GM18526 (cell line): ENCODE results near the gene AVP.

Experiments used
- POLR2A ChIP-seq: IDR thresholded peaks from 3 replicates; pipeline ENCODE4 v1.6.1; 2011; ENCODE audit not compliant: insufficient read length; ENCODE audit errors: extremely low read depth

The AVP gene

DNA sequence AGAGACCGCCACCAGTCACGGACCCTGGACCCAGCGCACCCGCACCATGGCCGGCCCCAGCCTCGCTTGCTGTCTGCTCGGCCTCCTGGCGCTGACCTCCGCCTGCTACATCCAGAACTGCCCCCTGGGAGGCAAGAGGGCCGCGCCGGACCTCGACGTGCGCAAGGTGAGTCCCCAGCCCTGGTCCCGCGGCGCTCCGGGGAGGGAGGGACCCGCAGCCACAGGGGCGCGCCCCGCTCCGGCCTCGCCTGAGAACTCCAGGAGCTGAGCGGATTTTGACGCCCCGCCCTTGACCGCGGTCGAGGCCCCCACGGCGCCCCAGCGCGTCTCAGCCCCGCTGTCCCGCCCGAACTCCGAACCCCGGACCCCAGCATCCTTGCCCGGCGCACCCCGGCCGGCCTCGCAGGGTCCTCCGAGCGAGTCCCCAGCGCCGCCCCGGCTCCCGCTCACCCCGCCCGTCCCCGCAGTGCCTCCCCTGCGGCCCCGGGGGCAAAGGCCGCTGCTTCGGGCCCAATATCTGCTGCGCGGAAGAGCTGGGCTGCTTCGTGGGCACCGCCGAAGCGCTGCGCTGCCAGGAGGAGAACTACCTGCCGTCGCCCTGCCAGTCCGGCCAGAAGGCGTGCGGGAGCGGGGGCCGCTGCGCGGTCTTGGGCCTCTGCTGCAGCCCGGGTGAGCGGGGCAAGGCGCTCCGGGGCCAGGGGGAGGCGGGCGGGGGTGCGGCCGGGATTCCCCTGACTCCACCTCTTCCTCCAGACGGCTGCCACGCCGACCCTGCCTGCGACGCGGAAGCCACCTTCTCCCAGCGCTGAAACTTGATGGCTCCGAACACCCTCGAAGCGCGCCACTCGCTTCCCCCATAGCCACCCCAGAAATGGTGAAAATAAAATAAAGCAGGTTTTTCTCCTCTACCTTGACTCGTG is 12.7 kb downstream of the AVP start, which contains the start of gene OXT:
TSS of gene OXT (plus strand) at position 11 of the 920 bp plus-strand sequence. CDS start at position 47, 36 bp downstream.
- TF ChIP-seq POLR2A: no peak

DNA sequence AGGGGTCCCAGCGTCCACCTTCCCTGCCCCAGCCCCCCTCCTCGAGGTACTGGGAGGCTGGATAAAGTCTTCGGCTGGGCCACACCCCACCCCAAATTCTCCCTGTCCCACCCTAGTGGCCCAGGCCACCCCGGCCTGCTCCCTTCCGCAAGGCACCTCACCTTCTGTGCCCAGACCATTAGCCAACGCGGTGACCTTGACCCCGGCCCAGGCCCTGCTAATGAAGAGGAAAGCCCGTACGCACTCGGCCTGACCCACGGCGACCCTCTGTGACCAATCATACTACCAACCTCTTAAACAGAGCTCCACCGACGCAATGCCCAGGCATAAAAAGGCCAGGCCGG is 13.3 kb downstream of the AVP start:
- TF ChIP-seq POLR2A: no peak

DNA sequence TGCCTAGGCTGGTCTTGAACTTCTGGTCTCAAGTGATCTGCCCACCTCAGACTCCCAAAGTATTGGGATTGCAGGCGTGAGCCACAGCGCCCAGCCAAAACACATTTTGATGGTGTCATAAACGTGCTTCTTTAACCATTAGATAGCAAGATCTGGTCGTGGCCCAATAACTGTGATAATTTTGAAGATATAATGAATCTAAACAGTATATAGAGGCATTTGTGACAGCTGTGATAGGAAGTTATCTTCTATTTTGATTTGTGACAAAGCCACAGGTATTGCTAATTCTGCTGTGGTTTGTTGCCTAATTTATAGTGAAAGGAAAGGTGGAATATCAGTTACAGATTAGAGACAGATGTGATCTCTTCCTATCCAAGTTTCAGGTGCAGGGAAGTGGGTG is 13.8 kb downstream of the AVP start:
- TF ChIP-seq POLR2A: no peak

DNA sequence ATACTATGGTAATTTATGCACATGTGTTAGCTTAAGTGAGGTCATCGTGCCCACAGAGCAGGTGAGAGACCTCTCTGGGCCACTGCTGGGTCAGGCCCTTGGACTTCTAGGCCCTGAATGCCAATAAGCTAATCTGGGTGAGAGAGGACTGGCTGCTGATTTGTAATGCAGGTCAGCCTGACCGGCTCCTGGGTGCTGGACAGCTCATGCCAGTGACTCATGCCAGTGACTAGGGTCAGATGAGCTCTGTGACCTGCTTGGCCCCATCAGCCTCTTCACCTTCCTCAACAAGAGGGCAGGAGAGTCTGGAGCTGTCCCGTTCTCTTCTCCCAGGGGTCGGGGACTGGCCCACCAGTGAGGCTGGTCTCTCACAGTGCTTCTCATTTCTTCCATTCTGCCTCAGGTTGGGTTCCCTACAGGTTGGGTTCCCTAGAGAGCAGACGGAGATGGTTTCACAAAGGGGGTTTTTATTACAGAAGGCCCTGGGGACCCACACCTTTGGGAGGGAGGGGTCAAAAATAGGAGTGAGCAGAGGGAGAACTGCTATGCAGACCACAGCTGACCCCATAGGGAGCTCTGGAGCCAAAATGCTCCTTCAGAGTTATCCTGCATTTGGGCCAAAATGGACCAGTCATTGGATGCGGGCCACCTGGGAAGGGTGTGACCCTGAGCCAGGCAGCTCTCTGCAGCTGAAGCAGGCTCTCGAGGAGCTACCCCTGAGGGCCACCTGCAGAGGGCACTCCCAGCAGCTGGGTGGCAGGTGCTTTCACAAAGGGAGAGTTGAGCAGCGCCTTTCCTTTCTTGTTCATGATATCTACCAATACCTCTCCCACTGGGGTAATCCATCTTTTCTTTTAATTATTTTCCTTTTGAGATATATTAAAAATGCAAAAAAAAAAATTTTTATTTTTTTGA is 15.3 kb downstream of the AVP start:
- no peak for TF ChIP-seq POLR2A

DNA sequence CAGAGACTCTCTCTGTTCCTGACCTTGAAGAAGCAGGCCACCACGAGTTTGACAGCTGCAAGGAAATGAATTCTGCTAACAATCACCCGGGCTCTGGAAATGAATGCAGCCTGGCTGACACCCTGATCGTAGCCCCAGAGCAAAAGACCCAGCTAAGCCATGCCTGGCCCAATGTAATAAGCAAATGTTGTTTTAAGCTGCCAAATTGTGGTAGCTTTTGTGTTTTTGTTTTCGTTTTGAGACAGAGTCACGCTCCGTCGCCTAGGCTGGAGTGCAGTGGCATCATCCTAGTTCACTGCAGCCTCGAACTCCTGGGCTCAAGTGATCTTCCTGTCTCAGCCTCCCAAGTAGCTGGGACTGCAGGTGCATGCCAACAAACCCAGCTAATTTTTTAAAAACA is 16.4 kb downstream of the AVP start:
- no peak for TF ChIP-seq POLR2A

DNA sequence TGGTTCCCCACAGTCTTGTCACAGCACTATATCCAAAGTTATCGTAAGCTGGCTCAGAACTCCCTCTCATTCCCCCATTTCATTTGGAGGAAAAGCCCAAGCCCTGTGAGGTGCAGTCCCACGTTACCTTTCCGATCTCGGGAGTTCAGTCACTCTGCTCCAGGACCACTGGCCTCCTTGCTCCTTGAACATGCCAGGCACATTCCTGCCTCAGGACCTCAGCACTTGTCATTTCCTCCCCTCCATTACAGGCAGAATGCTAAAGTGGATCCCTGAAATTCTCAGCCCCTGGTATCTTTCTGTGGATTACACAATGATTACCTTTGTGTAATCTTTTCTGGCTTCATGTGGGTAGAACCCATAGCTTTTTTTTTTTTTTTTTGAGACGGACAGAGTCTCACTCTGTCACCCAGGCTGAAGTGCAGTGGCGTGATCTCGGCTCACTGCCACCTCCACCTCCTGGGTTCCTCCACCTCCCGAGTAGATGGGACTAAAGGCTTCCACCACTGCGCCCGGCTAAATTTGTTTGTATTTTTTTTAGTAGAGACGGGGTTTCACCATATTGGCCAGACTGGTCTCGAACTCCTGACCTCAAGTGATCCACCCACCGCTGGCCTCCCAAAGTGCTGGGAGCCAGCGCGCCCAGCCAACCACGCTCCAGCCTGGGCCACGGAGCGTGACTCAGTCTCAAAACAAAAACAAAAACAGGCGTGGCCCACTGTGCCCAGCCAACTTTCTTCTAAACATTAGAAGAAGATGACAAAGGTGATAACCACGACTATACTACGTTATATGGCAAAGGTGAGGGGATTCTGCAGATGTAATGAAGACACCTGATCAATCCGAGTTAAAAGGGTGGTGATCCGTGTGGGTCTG is 17.1 kb downstream of the AVP start:
- TF ChIP-seq POLR2A: no peak

DNA sequence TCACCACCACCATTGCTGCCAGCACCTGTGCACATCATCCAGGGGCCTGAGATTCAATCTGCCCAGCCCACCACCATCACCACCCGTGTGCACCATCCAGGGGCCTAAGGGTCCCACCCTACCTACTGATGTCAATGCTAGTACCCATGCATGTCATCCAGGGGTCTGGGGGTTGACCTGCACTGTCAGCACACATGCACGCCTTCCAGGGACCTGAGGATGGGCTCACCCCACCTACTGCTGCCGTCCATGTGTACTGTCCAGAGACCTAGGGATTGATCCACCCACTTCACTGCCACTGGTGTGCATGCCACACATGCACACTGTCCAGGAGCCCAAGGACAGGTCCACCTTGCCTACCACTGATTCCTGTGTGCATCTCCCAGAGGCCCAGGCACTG is 25.0 kb downstream of the AVP start:
- TF ChIP-seq POLR2A: no peak

DNA sequence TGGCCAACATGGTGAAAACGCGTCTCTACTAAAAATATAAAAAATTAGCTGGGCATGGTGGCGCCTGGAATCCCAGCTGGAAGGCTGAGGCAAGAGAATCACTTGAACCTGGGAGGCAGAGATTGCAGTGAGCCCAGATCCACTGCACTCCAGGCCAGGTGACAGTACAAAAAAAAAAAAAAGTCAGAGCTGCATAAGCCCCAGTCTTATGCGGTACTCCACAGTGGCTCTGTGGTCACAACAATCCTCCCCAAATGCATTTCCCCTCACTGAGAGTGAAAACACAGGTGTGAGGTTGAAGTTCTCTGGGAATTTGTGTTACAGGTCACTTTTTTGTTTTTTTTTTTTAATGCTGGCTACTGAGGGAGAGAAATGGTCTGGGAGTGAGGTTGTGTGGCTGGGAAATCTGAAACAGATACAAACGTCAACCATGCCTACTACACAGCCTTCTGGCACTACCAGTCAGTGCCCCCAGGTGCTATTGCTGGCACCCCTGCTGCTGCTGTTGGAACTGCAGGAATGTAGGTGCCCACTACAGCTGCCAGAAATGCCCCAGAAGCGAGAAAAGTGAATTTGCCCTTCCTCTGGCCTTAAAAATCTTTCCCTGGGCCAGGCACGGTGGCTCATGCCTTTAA is 33.0 kb downstream of the AVP start:
- no peak for TF ChIP-seq POLR2A

DNA sequence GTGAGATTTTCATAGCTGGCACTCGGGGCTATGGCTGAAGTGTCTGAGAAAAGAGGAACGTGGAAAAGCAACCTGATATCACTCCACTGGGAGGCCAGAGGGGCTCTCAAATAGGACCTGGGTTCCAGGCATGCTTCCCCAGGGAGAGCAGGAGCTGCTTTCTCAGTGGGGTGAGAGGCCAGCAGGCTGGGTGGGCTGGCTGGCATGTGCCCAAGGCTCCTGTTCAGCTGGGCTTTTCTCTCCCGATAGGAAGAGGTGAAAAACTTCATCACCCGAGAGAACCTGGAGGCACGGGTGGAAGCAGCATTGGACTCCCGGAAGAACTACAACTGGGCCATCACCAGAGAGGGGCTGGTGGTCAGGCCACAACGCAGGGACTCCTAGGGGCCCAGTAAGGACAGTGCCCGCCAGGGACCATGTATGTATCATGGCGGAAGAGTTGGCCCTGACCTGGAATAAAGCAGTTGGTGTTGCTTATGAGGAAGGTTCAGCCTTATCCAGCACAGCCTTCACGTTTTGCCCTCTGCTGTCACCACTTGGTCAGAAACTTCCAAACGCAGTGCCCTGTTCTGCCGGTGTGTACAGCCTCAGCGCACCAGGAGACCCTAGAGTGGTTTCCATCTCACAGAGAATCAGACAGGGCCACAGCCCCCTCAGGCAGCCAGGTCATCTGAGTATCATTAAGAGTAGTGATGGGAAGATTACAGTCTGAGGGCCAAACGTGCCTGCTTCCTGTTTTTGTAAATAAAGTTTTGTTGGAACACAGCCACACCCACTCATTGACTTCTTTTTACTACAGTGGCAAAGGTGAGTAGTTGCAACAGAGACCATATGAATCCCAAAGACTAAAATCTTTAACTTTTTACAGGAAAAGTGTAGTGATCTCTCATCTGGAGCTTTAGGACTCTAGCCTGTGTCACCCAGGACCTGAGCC is 36.8 kb downstream of the AVP start:
- TF ChIP-seq POLR2A: no peak

DNA sequence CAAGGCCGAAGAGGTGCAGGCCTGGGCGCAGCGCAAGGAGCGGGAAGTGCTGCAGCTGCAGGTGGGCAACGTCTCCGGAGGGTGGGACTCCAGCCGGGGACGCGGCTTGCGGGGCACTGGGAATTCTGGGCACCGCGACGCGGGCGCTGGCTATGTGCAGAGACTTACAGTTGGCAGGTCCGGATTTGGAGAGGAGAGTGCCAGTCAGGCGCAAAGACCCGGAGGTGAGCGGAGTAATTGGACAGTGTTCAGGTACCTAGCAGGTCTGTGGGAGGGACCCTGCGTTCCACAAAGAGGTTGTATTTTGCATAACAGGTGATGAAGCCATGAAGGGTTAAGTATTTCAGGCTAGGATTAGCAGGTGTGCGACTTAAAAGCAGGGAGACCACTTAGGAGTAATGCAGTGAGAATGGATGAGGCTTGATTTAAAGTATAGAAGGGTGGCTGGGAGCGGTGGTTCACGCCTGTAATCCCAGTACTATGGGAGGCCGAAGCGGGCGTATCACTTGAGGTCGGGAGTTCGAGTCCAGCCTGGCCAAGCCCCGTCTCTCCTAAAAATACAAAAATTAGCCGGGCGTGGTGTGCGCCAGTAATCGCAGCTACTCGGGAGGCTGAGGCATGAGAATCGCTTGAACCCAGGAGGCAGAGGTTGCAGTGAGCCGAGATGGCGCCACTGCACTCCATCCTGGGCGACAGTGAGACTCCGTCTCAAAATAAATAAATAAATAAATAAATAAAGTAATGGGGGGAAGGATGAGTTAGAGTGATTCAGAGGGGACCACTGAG is 37.7 kb downstream of the AVP start:
- no peak for TF ChIP-seq POLR2A

DNA sequence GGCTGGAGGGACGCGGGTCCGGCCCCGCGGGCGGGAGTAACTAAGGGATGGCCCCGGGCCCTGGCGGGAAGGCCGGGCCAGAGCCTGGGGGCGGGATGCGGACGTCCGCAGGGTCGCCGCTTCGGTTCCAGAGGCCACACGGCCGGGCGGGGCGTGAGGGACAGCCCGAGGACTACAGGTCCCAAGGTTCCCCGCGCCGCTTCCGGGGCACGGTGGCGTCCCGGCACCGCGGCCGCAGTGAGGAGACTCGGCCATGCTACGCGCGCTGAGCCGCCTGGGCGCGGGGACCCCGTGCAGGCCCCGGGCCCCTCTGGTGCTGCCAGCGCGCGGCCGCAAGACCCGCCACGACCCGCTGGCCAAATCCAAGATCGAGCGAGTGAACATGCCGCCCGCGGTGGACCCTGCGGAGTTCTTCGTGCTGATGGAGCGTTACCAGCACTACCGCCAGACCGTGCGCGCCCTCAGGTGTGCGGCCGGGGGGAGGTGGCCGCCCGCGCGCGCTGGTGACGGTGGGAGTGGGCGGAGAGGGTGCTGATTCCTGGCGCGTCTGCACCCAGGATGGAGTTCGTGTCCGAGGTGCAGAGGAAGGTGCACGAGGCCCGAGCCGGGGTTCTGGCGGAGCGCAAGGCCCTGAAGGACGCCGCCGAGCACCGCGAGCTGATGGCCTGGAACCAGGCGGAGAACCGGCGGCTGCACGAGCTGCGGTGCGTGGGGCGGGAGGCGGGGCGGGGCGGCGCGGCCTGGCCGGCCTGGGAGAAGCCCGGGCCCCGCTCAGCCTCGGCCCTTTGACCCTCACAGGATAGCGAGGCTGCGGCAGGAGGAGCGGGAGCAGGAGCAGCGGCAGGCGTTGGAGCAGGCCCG is 38.5 kb downstream of the AVP start, which contains the start of gene MRPS26:
TSS of gene MRPS26 (plus strand) at position 237 of the 861 bp plus-strand sequence. CDS start at position 254, 17 bp downstream.
- TF ChIP-seq POLR2A: peak; percentile 72

DNA sequence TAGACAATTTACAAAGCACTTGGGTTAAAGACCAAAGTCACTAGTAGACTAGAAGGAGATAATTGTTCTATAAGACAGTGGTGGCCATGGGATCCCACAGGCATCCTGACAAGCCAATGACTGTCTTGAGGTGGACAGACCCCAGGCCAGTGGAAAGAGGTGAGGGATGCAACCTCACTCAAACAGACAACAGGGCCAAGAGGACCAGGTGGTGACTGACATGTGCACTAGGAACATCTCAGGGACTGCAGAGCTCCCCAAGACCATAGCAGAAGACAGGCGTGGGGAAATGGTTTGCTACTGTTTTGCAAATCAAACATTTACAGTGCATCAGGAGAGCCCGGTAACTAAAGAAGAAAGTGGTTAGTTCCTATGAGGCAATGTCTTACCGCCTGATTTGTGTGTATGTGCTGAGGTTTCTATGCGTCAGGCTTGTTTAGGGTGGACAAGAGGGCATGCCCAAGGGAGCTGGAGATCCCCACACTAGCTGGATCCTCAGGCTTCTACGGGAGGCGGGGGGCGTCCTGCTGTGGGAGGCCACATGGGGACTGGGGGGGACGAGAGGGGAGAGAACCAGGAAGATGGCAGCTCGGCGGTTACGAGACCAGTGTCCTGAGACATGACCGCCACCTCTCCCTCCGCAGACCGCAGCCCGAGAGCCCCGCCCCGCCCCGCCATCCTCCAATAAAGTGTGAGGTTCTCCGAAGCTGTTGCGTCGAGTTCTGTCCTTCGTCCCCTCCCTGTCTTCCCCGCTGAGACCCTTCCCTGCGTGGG is 39.3 kb downstream of the AVP start:
- TF ChIP-seq POLR2A: no peak
